ENCODE results near the gene CLNK. TPM values are rescaled to one million over a fixed set of nuclear protein-coding genes. Genes with fewer than 3 reads are reported as not detected.

The CLNK gene
- total and polyA plus RNA-seq, 2 of the 8 experiments (the other 6 are each of a cell fraction or from before 2014, with no cell fraction given), result not detected

GRCh38 chr4:10593130-10593529, 91.4 kb downstream of the CLNK start:
- Histone ChIP-seq H3K36me3 (ENCODE audit: control insufficient read depth in 2 of 4, insufficient read depth in 4 of 4, low read length in 3 of 4) (no peaks in the 10 kb centered on the region), H2BK120ac (replicated peaks; ENCODE audit: low read depth, low read length) (no peak overlapping the region)
- FAIRE-seq, result no peak

More at GRCh38 chr4:10593130-10593529, 91.4 kb downstream of the CLNK start:
- Histone ChIP-seq H2BK20ac (ENCODE audit: low read length) (no peak overlapping the region), H3K23ac (ENCODE audit: insufficient read length) (no peak overlapping the region), H3K18ac (ENCODE audit: extremely low read depth, low read length) (no peak overlapping the region), H3K4me3 (ENCODE audit: extremely low read depth in 1 of 4, insufficient read depth in 2 of 4, low read depth in 3 of 4, low read length in 4 of 4) (no peak overlapping the region), H2BK12ac (ENCODE audit: low read depth, low read length) (no peak overlapping the region), H3K23me2 (ENCODE audit: low read depth, low read length) (no peaks in the 10 kb centered on the region), H2BK5ac (ENCODE audit: low read depth, low read length) (no peak overlapping the region), H2AFZ (ENCODE audit: low read length) (no peak overlapping the region), H3K27ac (ENCODE audit: low read depth, low read length) (no peak overlapping the region), H4K5ac (ENCODE audit: insufficient read length, low read depth, low read length) (no peak overlapping the region), H3K14ac (ENCODE audit: insufficient read length) (no peak overlapping the region), H3K79me2 (ENCODE audit: control insufficient read depth in 1 of 2, insufficient read depth in 2 of 2, low read length in 2 of 2) (no peaks in the 10 kb centered on the region), H3K4me1 (replicated peaks in 1 of 4; ENCODE audit: control insufficient read depth in 3 of 4, insufficient read depth in 4 of 4, low read length in 3 of 4) (peaks cover 0 to 10% (median under 1%) of the 10 kb centered on the region in 4 experiments; a peak in 2 of 7 replicates), H2AK5ac (ENCODE audit: low read depth, low read length) (no peak overlapping the region), H3K27me3 (replicated peaks in 1 of 4; ENCODE audit: control insufficient read depth in 3 of 4, extremely low read depth in 1 of 4, insufficient read depth in 3 of 4, low read length in 3 of 4) (0 out of 7 replicates have a peak, but pooled peaks cover 0 to 2% (median 0%) of the 10 kb centered on the region in 4 experiments), H4K91ac (replicated peaks; ENCODE audit: insufficient read length, low read length) (no peak overlapping the region), H2BK15ac (ENCODE audit: low read length) (no peak overlapping the region), H3K56ac (replicated peaks; ENCODE audit: insufficient read length, low read depth, low read length) (no peak overlapping the region), H4K8ac (ENCODE audit: extremely low read depth, insufficient read depth, low read length) (no peak overlapping the region), H3K4me2 (ENCODE audit: insufficient read depth in 1 of 2, low read depth in 2 of 2, low read length in 2 of 2) (no peak overlapping the region), H4K20me1 (replicated peaks in 1 of 2; ENCODE audit: control insufficient read depth in 1 of 2, insufficient read depth in 2 of 2, low read length in 2 of 2) (no peaks in the 10 kb centered on the region), H3K9me3 (ENCODE audit: insufficient read depth in 2 of 2, low read depth in 1 of 2, low read length in 1 of 2) (no peaks in the 10 kb centered on the region), H3K4ac (replicated peaks; ENCODE audit: insufficient read length, low read depth, low read length) (no peak overlapping the region), H3K79me1 (ENCODE audit: low read depth, low read length) (no peaks in the 10 kb centered on the region), H3K9ac (replicated peaks in 1 of 4; ENCODE audit: extremely low read depth in 1 of 4, low read depth in 3 of 4, low read length in 3 of 4) (no peak overlapping the region)
- POLR2A ChIA-PET (ENCODE audit: partially characterized antibody), result interaction anchor here (0.7 kb wide), 1 partner anchor 242 kb away, joined by 4 read pairs; no protein-coding TSS in a partner anchor
- no peak for DNase-seq (ENCODE audit: low read depth in 1 of 2, low spot score in 2 of 2)
- TF ChIP-seq RAD21 (IDR thresholded peaks at IDR 0.05 in 1 of 2, conservative IDR thresholded peaks at IDR 0.05 in 1 of 2; ENCODE audit: low read depth in 2 of 2, low read length in 2 of 2) (peak; percentile 46 to 64; a peak in 3 of 4 replicates), CTCF (IDR thresholded peaks at IDR 0.05; ENCODE audit: control extremely low read depth in 1 of 3, insufficient read depth in 1 of 3, low read depth in 1 of 3, low read length in 3 of 3) (peak; percentile 13 to 32 (median 19); a peak in 3 of 4 replicates), SAP30 (IDR thresholded peaks at IDR 0.05; ENCODE audit: insufficient read depth, insufficient replicate concordance, low read length) (no peak)
- WGBS, 2 experiments (ENCODE audit: extremely low coverage in 1 of 2, insufficient coverage in 1 of 2, insufficient read length in 1 of 2, insufficient replicate concordance in 2 of 2, low coverage in 1 of 2, low lambda C conversion rate in 2 of 2, missing lambda C conversion rate in 1 of 2), result 87% methylated on average over 10 of the region's 10 CpGs; no CpG with 5 or more reads in 1 of the 2 experiments
- CTCF ChIA-PET (ENCODE audit: partially characterized antibody), result interaction anchor here (1.0 to 2.3 kb wide), 4 partner anchors 75 to 301 kb away, joined by 3 to 7 read pairs (median 4); no protein-coding TSS in a partner anchor
